SK-N-SH treated with all-trans-retinoic acid at 6 μM for 48 hours (cell line): Measurements from ENCODE around the gene SDK2.

Experiments
- ATAC-seq: fragments of 200-7000 bp; cut with Tn5 transposase; 3 replicates; pipeline ENCODE4 v1.9.1; 2020; ENCODE audit warnings: mild to moderate bottlenecking, moderate library complexity
- OSR1 ChIP-seq: fragments of 250-450 bp; sonication (Bioruptor Pico); IDR thresholded peaks from 2 replicates; pipeline ENCODE4 v1.8.0; 2022; ENCODE audit warnings: moderate library complexity, mild to moderate bottlenecking, inconsistent platforms
- TCF4 ChIP-seq: fragments of 250-450 bp; sonication (Bioruptor Pico); IDR thresholded peaks from 2 replicates; pipeline ENCODE4 v1.8.0; 2021; ENCODE audit warnings: mild to moderate bottlenecking, moderate library complexity, borderline replicate concordance
- ZNF565 ChIP-seq: fragments of 450-650 bp; formaldehyde crosslinking; conservative IDR thresholded peaks from 2 replicates; pipeline ENCODE4 v1.5.0; 2020; ENCODE audit warnings: low read depth, mild to moderate bottlenecking, moderate library complexity
- ZNF8 ChIP-seq: fragments of 450-650 bp; formaldehyde crosslinking; IDR thresholded peaks from 2 replicates; pipeline ENCODE4 v1.5.0; 2020; ENCODE audit warnings: mild to moderate bottlenecking, moderate library complexity
- TF ChIP-seq, protein P1 (sequence below): fragments of 250-450 bp; sonication (Bioruptor Pico); IDR thresholded peaks from 2 replicates; pipeline ENCODE4 v1.8.0; 2021; ENCODE audit warnings: low read depth, mild to moderate bottlenecking, moderate library complexity, borderline replicate concordance

SDK2 gene

DNA sequence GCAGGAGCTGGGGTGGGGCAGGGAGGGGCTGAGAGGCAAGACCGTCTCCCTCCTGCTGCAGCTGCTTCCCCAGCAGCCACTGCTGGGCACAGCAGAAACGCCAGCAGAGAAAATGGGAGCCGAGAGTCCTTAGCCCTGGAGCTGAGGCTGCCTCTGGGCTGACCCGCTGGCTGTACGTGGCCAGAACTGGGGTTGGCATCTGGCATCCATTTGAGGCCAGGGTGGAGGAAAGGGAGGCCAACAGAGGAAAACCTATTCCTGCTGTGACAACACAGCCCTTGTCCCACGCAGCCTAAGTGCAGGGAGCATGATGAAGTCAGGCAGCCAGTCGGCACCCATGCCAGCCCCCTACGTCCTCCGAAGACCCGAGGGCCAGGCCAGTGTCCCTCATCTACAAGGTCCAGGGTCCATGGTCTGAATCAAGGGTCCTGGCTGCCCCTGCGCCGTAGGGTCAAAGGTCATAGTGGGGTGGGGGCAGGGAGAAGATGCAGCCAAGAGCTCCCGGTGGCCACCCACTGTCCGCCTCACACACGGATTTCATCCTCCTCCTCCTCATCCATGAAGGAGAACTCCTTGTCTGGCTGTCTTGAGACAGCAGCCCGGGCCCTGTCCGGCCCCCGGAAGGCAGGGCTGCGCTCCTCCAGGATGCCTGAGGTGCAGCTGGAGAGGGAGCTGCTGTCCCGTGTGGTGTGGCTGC is 359.2 kb downstream of the SDK2 start:
- no peak; the same call in 2 of the 3 replicates for ATAC-seq
- TF ChIP-seq TCF4 (CRISPR knock-in tag) (peak; percentile 18; the same call in 1 of the 2 replicates), ZNF565 (CRISPR knock-in tag) (no peak), ZNF8 (CRISPR knock-in tag) (no peak), OSR1 (CRISPR knock-in tag) (no peak)
- TF ChIP-seq, protein P1, sequence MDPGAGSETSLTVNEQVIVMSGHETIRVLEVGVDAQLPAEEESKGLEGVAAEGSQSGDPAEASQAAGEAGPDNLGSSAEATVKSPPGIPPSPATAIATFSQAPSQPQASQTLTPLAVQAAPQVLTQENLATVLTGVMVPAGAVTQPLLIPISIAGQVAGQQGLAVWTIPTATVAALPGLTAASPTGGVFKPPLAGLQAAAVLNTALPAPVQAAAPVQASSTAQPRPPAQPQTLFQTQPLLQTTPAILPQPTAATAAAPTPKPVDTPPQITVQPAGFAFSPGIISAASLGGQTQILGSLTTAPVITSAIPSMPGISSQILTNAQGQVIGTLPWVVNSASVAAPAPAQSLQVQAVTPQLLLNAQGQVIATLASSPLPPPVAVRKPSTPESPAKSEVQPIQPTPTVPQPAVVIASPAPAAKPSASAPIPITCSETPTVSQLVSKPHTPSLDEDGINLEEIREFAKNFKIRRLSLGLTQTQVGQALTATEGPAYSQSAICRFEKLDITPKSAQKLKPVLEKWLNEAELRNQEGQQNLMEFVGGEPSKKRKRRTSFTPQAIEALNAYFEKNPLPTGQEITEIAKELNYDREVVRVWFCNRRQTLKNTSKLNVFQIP (CRISPR knock-in tag): no peak
